A673 (cell line): ENCODE results near the gene KRTAP10-8. TPM values are rescaled to one million over a fixed set of nuclear protein-coding genes. Genes with fewer than 3 reads are reported as not detected.

Experiments used
- BruUV-seq: library from RNA; stranded (reverse); fragments of 400-500 nt; replicated peaks from 2 replicates; lab custom pipeline; 2021; lab: Mats Ljungman, UMichigan
- CTCF ChIA-PET: fragments of 300-600 bp; sonication (Branson Sonifier 250); formaldehyde crosslinking; loops from one replicate; lab custom pipeline; 2022; ENCODE audit warnings: antibody characterized with exemption; lab: Charles Lee
- POLR2A ChIA-PET: fragments of 300-600 bp; sonication (Branson Sonifier 250); formaldehyde crosslinking; loops from one replicate; lab custom pipeline; 2022; ENCODE audit warnings: antibody characterized with exemption; ENCODE audit not compliant: low non-redundant PET; lab: Charles Lee
- DNase-seq: peaks from one replicate; pipeline ENCODE4 v3.0.0-alpha.2; 2015; ENCODE audit warnings: low spot score
- H3K27ac ChIP-seq: fragments of 200-600 bp; sonication (generic); 2 replicates; pipeline ENCODE4 v1.5.1; 2016; ENCODE audit warnings: mixed run types, low read depth, mild to moderate bottlenecking, mixed read lengths, antibody characterized with exemption, low read length; ENCODE audit not compliant: poor library complexity, severe bottlenecking
- H3K27me3 ChIP-seq: fragments of 200-600 bp; sonication (generic); replicated peaks from 2 replicates; pipeline ENCODE4 v1.6.1; 2017; ENCODE audit warnings: mixed run types, low read depth, mild to moderate bottlenecking, mixed read lengths, antibody characterized with exemption, low read length; ENCODE audit not compliant: insufficient read depth, poor library complexity
- H3K36me3 ChIP-seq: fragments of 200-600 bp; sonication (generic); 2 replicates; pipeline ENCODE4 v1.6.1; 2016; ENCODE audit warnings: mixed run types, mild to moderate bottlenecking, mixed read lengths, antibody characterized with exemption, low read length; ENCODE audit not compliant: insufficient read depth, poor library complexity, severe bottlenecking
- H3K4me1 ChIP-seq: fragments of 200-600 bp; sonication (generic); 2 replicates; pipeline ENCODE4 v1.6.1; 2017; ENCODE audit warnings: mixed run types, mild to moderate bottlenecking, mixed read lengths, antibody characterized with exemption, low read length; ENCODE audit not compliant: insufficient read depth, poor library complexity, severe bottlenecking
- H3K4me3 ChIP-seq: fragments of 200-600 bp; sonication (generic); 2 replicates; pipeline ENCODE4 v1.5.1; 2016; ENCODE audit warnings: low read depth, mixed run types, mild to moderate bottlenecking, mixed read lengths, low read length; ENCODE audit not compliant: poor library complexity, severe bottlenecking
- H3K9me3 ChIP-seq: fragments of 200-600 bp; sonication (generic); 2 replicates; pipeline ENCODE4 v1.6.1; 2016; ENCODE audit warnings: mixed run types, low read depth, mild to moderate bottlenecking, mixed read lengths, antibody characterized with exemption, low read length; ENCODE audit not compliant: poor library complexity, severe bottlenecking
- CTCF ChIP-seq: fragments of 300-800, 200-600 bp; sonication (generic); conservative IDR thresholded peaks from 2 replicates; pipeline ENCODE4 v1.5.1; 2017; ENCODE audit warnings: low read depth, mild to moderate bottlenecking, antibody characterized with exemption, low read length, moderate library complexity, mixed read lengths
- EZH2 ChIP-seq: fragments of 200-600 bp; sonication (generic); IDR thresholded peaks from 2 replicates; pipeline ENCODE4 v1.6.1; 2017; ENCODE audit warnings: borderline replicate concordance, low read depth, mild to moderate bottlenecking, mixed read lengths, antibody characterized with exemption, low read length; ENCODE audit not compliant: poor library complexity, severe bottlenecking
- intact Hi-C: fragments of 100-400 bp; cut with micrococcal nuclease; formaldehyde crosslinking; loops from one replicate; pipeline ENCODE4 v1.10.0; 2022; ENCODE audit not compliant: unreplicated experiment
- total RNA-seq: library from RNA; stranded (reverse); gene quantifications from 2 replicates; pipeline ENCODE4 v1.2.3, GENCODE V29; 2021

KRTAP10-8 gene
- total RNA-seq, 1 experiment from 2014 or later, result not detected

- ChIA-PET CTCF (no interaction called here), POLR2A (no interaction called here)
- intact Hi-C loops, result no loop called here
- TF ChIP-seq EZH2 (no peak), CTCF (no peak)
- Histone ChIP-seq H3K27ac (no peak overlapping the region), H3K4me3 (no peak overlapping the region), H3K27me3 (no peaks in the 10 kb centered on the region), H3K9me3 (peaks cover 17% of the 10 kb centered on the region), H3K36me3 (no peaks in the 10 kb centered on the region), H3K4me1 (no peaks in the 10 kb centered on the region)
- DNase-seq, result no peak
- BruUV-seq, result no TSS peak
Measured at GRCh38 chr21:44618909-44619308, 7.0 kb downstream of the KRTAP10-8 start.

DNA sequence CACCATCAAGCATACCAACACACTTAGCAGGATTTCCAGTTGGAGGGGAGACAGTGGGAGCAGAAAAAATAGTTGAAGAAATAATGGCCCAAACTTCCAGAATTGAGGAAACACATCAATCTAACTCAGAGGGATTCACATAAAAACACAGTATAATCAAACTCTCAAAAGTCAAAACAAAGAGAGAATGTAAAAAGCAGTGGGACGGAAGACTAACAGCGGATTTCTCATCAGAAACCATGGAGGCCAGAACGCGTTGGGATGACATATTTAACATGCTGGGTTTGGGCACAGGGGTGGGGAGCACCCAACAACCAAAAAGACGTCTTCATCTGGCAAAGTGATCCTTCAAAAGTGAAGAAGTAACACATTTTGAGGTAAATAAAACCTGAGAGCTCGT is 8.0 kb downstream of the KRTAP10-8 start:
- TF ChIP-seq CTCF (no peak), EZH2 (no peak)
- CTCF ChIA-PET, result no interaction called here
- no peaks in the 10 kb centered on the region for H3K4me1 ChIP-seq
- no peak overlapping the region for H3K27ac ChIP-seq
- H3K4me3 ChIP-seq, result no peak overlapping the region
- H3K36me3 ChIP-seq, result no peaks in the 10 kb centered on the region
- POLR2A ChIA-PET, result no interaction called here
- H3K27me3 ChIP-seq, result no peaks in the 10 kb centered on the region
- intact Hi-C loops, result no loop called here
- no TSS peak for BruUV-seq
- peaks cover 27% of the 10 kb centered on the region for H3K9me3 ChIP-seq
- no peak for DNase-seq

DNA sequence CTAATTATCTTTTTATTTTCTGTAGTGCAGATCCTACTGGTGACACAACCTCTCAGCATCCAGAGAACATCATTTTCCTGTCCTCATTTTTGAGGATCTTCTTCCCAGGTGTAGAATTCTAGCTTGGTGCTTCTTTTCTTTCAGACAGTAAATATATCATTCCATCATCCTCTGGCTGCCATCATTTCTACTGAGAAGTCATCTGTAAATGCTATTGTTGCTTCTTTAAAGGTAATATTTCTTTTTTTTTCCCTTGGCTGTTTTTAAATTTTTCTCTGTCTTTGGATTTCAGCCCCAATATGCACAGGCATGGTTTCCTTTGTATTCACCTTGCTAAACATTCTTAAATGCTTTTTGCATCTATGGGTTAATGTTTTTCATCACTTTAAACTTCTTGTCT is 11.7 kb downstream of the KRTAP10-8 start:
- TF ChIP-seq EZH2 (no peak), CTCF (no peak)
- no peaks in the 10 kb centered on the region for H3K27me3 ChIP-seq
- peaks cover 27% of the 10 kb centered on the region for H3K9me3 ChIP-seq
- BruUV-seq, result no TSS peak
- intact Hi-C loops, result no loop called here
- no peak overlapping the region for H3K4me3 ChIP-seq
- ChIA-PET POLR2A (no interaction called here), CTCF (no interaction called here)
- no peak overlapping the region for H3K27ac ChIP-seq
- DNase-seq, result no peak
- no peaks in the 10 kb centered on the region for H3K36me3 ChIP-seq
- H3K4me1 ChIP-seq, result no peaks in the 10 kb centered on the region
